Activated naive CD8-positive, alpha-beta T cell treated with anti-CD3 and anti-CD28 coated beads, Interleukin-2, amount 10 ng/mL, durations not matched to agents 7 days and 5 days (primary cell): ENCODE results near the gene ERBB4. TPM values are rescaled to one million over a fixed set of nuclear protein-coding genes. Genes with fewer than 3 reads are reported as not detected.

Experiments
- ATAC-seq: fragments of 150-1000 bp; cut with Tn5 transposase; one replicate; pipeline ENCODE4 v1.10.0; 2021; ENCODE audit warnings: low read depth, moderate library complexity
- POLR2A ChIA-PET: fragments of 350-600 bp; sonication (Branson Sonifier 250); formaldehyde crosslinking; loops from one replicate; lab custom pipeline; 2021; ENCODE audit warnings: antibody characterized with exemption; lab: Charles Lee
- DNase-seq: peaks from one replicate; pipeline ENCODE4 v3.0.0; 2021
- H3K27ac Mint-ChIP-seq: one replicate; pipeline ENCODE4 v1.8.0; 2022; ENCODE audit warnings: mild to moderate bottlenecking, mixed read lengths
- H3K27me3 Mint-ChIP-seq: one replicate; pipeline ENCODE4 v1.8.0; 2022; ENCODE audit warnings: mild to moderate bottlenecking, moderate library complexity, mixed read lengths
- H3K36me3 Mint-ChIP-seq: one replicate; pipeline ENCODE4 v1.8.0; 2021; ENCODE audit warnings: mild to moderate bottlenecking, mixed read lengths
- H3K4me1 Mint-ChIP-seq: one replicate; pipeline ENCODE4 v1.8.0; 2021; ENCODE audit warnings: mixed read lengths
- H3K4me3 Mint-ChIP-seq: one replicate; pipeline ENCODE4 v1.8.0; 2022; ENCODE audit warnings: mild to moderate bottlenecking, moderate library complexity, mixed read lengths
- H3K9me3 Mint-ChIP-seq: one replicate; pipeline ENCODE4 v1.8.0; 2021; ENCODE audit warnings: mixed read lengths
- total RNA-seq, 2 experiments: library from RNA; stranded (reverse); gene quantifications; one replicate each; pipeline ENCODE4 v1.2.3, GENCODE V29; 2021

Gene ERBB4
- total RNA-seq, 2 experiments from 2014 or later, result not detected

DNA sequence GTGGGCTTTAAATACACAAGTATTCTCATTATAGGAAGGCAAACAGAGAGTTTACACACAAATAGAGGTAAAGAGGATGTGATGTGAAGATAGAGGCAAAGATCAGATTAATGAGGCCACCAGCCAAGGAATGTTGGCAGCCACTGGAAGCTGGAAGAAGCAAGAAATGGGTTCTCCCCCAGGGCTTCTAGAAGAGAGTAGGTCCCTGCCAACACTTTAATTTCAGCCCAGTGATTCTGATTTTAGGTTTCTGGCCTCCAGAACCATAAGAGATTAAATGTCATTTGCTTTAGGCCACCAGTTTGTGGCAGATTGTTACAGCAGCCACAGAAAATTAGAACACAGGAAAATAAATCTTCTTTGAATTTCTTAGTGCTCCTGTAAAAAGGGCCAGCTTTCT, 1065.5 kb downstream of the ERBB4 start:
- H3K27me3 Mint-ChIP-seq, result peaks cover 2% of the 10 kb centered on the region
- H3K4me3 Mint-ChIP-seq, result no peak overlapping the region
- H3K4me1 Mint-ChIP-seq, result no peaks in the 10 kb centered on the region
- POLR2A ChIA-PET, result no interaction called here
- no peak for DNase-seq
- no peaks in the 10 kb centered on the region for H3K9me3 Mint-ChIP-seq
- no peak overlapping the region for H3K27ac Mint-ChIP-seq
- peaks cover 1% of the 10 kb centered on the region for H3K36me3 Mint-ChIP-seq
- ATAC-seq, result no peak

DNA sequence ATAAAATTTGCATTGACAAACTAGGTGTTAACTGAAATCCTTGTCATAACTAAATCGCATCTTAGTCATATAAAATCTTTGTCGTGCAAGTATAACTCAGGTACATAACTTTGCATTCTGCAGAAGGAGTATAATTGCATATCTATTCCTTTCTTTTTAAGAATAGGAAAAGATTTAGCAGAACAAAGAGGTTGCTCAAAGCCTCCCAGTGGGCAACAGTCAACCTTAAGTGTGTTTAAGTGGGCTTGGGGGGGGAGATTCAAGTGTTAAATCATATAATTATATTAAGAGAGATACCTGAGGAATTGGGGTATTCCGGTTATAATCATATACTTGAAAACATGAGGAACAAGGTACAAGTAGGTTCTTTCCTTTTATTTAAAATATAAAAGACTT, 1068.9 kb downstream of the ERBB4 start:
- H3K27ac Mint-ChIP-seq, result no peak overlapping the region
- H3K27me3 Mint-ChIP-seq, result peaks cover 2% of the 10 kb centered on the region
- H3K9me3 Mint-ChIP-seq, result no peaks in the 10 kb centered on the region
- no peaks in the 10 kb centered on the region for H3K4me1 Mint-ChIP-seq
- POLR2A ChIA-PET, result no interaction called here
- DNase-seq, result no peak
- no peak overlapping the region for H3K4me3 Mint-ChIP-seq
- ATAC-seq, result no peak
- H3K36me3 Mint-ChIP-seq, result peaks cover 1% of the 10 kb centered on the region

DNA sequence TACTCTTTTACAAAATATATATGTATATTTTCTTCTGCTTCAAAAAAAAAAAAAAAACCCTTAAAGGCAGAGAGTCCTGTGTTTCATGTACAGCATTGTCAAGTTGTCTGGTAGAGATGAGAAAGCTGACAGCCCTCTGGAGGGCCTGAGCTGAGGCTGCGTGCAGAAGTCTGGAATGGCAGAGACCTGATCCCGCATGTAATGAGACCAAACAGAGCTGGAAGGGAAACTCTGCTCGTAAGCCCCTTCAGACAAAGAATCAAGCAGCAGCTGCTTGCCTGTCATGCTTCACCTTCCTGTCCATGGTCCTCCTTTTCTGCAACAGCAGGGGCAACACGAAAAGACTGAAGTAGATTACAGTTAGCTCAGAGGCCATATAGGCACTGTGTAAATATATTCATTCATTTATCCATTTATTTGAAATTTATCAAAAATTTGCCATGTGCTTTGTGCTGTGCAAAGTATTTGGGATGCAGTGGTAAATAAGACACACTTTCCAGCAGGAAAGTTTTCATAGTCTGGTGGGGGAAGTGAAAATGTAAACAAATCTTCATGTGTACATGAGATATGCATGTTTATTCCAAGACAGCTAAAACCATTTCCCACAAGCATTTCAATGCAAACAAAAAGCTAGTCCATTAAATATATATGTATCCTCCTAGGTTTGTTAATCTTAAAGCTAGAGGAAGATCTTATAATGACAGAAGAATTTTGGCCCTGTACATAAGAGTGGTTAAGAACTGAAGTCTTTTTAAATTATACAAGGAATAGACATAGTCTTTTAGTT, 1069.5 kb downstream of the ERBB4 start:
- POLR2A ChIA-PET, result no interaction called here
- ATAC-seq, result no peak
- Mint-ChIP-seq H3K36me3 (peaks cover 1% of the 10 kb centered on the region), H3K27ac (no peak overlapping the region), H3K4me3 (no peak overlapping the region), H3K9me3 (no peaks in the 10 kb centered on the region), H3K27me3 (peaks cover 2% of the 10 kb centered on the region), H3K4me1 (no peaks in the 10 kb centered on the region)
- no peak for DNase-seq

DNA sequence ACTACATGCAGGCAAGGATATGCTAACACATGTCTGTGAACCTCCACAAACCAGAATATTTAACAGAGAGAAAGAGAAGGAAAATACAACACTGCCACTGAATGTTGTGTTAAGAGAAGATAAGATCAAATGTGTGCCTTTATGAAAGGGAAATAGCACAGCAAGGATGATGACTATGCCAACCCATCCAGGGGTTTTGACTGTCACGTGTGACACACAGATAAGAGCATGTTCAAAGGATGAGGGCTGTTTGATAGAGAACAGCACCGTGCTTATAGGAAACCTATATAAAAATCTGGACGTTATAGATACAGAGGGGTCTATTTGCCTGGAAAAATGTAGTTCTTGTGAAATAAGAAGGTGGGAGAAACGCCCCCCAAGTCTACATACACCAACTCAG, 1070.4 kb downstream of the ERBB4 start:
- no peaks in the 10 kb centered on the region for H3K4me1 Mint-ChIP-seq
- no peak for ATAC-seq

DNA sequence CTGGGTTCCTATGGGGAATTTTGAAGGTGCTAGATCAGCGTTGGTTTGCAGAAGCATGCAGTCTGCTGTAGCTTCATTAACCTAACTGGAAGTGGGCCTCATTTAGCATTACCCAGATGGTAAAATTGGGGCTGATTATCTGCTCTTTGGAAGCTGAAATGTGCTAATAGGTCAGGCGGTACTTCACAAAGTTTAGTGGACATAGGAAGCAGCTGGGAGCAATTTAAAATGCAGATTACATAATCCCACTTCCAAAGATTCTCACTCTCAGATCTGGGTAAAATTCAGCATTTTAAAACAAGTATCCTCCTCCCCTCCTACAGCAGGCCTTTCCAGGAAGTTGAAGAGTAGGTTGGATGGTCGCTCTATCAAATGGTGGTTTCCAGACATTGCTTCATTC, 1075.2 kb downstream of the ERBB4 start:
- Mint-ChIP-seq H3K4me3 (no peak overlapping the region), H3K4me1 (no peaks in the 10 kb centered on the region), H3K36me3 (no peaks in the 10 kb centered on the region), H3K9me3 (no peaks in the 10 kb centered on the region), H3K27me3 (no peaks in the 10 kb centered on the region), H3K27ac (no peak overlapping the region)
- DNase-seq, result no peak
- ATAC-seq, result no peak
- POLR2A ChIA-PET, result no interaction called here

More for the DNA sequence above, 1070.4 kb downstream of the ERBB4 start:
- Mint-ChIP-seq H3K9me3 (no peaks in the 10 kb centered on the region), H3K27ac (no peak overlapping the region), H3K27me3 (peaks cover 2% of the 10 kb centered on the region), H3K36me3 (peaks cover 1% of the 10 kb centered on the region), H3K4me3 (no peak overlapping the region)
- no peak for DNase-seq
- POLR2A ChIA-PET, result no interaction called here

DNA sequence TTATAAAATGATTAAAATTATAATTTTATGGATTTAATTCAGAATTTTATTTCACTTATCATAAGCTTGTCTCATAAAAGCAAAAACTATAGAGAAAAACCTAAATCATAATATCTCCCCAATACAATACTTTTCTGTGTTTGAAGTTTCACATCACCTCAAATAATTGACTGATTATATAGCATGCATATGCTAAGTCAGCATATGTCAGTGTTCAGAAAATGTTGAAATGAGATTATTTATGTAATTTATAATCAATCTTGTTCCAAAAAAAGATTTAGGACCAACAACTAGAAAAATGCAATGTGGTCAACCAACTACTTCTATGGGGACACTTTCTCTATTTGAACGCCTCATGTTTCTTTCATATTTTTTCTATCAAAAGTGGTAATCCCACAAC, 1079.6 kb downstream of the ERBB4 start:
- Mint-ChIP-seq H3K36me3 (no peaks in the 10 kb centered on the region), H3K27ac (no peak overlapping the region), H3K27me3 (no peaks in the 10 kb centered on the region), H3K4me3 (no peak overlapping the region), H3K4me1 (no peaks in the 10 kb centered on the region), H3K9me3 (no peaks in the 10 kb centered on the region)
- ATAC-seq (no peak), DNase-seq (no peak)
- POLR2A ChIA-PET, result no interaction called here

DNA sequence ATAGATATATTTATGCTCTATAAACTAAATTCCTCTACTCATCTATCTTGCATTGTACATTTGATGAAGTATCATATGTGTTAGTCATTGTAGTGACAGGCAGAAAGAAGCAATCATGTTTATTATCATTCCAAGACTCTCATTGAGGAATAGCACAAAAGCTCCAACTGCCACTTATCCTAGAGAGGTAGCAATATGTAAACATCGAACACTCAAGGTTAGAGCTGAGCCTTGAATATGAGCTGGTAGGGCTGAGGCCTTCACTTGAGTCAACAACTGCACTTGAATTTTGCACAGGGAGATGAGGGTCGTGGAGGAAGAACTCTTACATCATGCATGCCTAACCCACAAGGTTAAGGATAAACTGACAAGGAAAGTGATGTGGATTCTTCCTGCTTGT, 1081.3 kb downstream of the ERBB4 start:
- DNase-seq (no peak), ATAC-seq (no peak)
- no peaks in the 10 kb centered on the region for H3K27me3 Mint-ChIP-seq
- POLR2A ChIA-PET, result no interaction called here
- no peak overlapping the region for H3K27ac Mint-ChIP-seq
- H3K9me3 Mint-ChIP-seq, result no peaks in the 10 kb centered on the region
- no peak overlapping the region for H3K4me3 Mint-ChIP-seq
- no peaks in the 10 kb centered on the region for H3K4me1 Mint-ChIP-seq
- no peaks in the 10 kb centered on the region for H3K36me3 Mint-ChIP-seq

DNA sequence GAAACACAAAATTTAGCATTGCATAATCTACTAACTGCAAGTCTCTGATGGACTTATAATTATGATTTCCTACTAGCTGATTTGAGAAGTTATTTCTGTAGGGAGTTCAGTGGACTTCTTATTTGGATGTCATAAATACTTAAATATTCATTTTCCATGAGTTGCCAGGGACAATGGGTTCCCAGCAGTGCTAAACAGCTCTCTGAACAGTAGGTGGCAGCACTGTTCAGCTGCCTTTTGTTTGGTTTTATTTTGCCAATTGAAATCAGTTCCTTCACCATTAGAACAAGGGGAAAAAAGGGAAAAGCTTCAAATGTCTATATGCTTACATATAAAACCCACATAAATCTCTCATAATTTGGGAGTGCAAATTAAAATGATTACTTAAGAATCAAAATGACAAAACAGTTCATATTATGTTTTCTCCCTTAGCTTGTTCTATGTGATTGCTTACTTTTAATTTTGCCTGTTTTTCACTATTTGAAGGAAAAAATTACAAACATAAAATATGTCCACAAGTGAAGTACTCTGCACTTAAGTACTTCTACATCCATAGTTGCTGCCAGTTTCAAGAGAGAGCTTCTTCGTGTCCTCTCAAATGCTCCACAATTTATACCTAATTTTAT, 1083.3 kb downstream of the ERBB4 start:
- no peak for DNase-seq
- no peaks in the 10 kb centered on the region for H3K27me3 Mint-ChIP-seq
- POLR2A ChIA-PET, result no interaction called here
- no peaks in the 10 kb centered on the region for H3K36me3 Mint-ChIP-seq
- no peaks in the 10 kb centered on the region for H3K9me3 Mint-ChIP-seq
- H3K4me3 Mint-ChIP-seq, result no peak overlapping the region
- ATAC-seq, result no peak
- H3K4me1 Mint-ChIP-seq, result no peaks in the 10 kb centered on the region
- no peak overlapping the region for H3K27ac Mint-ChIP-seq

DNA sequence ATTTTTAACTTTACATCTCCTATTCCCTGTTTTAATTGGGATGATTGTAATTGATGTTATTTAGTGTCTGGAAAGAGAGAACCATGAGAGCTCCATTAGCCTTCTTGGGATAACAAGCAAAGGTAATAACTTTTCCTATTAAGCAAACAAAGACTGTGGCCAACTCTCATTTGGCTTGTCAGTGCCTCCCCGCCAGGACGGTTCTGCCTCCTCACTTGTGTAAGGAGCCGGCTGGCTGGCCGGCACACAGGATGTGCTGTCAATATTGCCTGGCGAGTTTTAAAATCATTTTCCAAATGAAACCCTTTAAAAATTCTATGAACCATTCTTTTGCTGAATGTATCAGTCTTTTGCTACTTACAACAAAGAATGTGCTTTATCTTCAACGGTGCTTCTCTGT, 1083.9 kb downstream of the ERBB4 start:
- H3K4me3 Mint-ChIP-seq, result no peak overlapping the region
- no peak for DNase-seq
- no peaks in the 10 kb centered on the region for H3K27me3 Mint-ChIP-seq
- no peaks in the 10 kb centered on the region for H3K4me1 Mint-ChIP-seq
- ATAC-seq, result no peak
- no peaks in the 10 kb centered on the region for H3K36me3 Mint-ChIP-seq
- POLR2A ChIA-PET, result no interaction called here
- H3K9me3 Mint-ChIP-seq, result no peaks in the 10 kb centered on the region
- no peak overlapping the region for H3K27ac Mint-ChIP-seq

DNA sequence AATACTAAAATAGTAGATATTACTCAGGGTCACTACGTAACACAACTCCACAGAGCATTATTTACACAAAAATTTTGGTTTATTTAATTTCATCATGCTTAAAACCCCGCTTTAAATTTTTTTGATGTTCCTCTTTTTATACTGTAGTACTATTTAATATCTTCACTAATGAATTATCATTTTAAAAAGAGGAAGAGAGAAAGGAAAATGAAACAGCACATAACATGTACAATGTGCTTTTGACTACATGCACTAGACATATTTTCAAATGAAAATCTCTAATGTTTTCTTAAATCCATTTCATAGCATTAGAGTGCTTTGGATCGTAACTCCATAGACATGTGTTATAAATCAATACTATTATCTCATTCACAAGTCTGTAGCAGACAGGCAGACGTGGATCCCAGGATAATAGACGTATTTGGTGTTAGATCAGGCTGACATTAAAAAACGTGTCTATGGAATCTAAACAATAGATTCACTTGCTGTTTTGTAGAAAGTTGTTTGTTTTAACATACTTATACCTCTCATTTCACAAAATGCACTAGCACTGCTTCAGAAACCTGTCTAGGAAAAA, 1085.2 kb downstream of the ERBB4 start:
- H3K27ac Mint-ChIP-seq, result no peak overlapping the region

DNA sequence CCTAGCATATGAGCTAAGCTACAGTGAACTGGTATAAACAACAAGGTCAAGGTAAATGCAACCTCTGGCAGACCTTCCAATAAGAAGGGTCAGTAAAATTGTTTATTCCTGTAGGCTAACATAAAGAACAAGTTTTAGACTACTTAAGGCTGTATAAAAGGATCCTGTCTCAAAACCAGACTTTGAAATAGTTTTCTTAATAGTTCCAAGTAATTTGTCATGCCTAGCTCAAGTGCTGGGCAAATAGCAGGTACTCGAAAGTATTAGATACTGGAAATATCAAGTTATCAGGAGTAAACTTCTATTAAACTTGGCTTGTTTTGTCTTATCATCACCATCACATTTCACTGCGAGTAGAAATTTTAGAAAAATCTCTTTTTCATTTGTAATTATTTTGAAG, 1087.0 kb downstream of the ERBB4 start:
- H3K4me3 Mint-ChIP-seq, result no peak overlapping the region
- H3K9me3 Mint-ChIP-seq, result no peaks in the 10 kb centered on the region
- no peak for DNase-seq
- no peaks in the 10 kb centered on the region for H3K4me1 Mint-ChIP-seq
- no peak overlapping the region for H3K27ac Mint-ChIP-seq
- H3K36me3 Mint-ChIP-seq, result no peaks in the 10 kb centered on the region
- no peaks in the 10 kb centered on the region for H3K27me3 Mint-ChIP-seq
- POLR2A ChIA-PET, result no interaction called here
- ATAC-seq, result no peak

More for the DNA sequence above, 1085.2 kb downstream of the ERBB4 start:
- POLR2A ChIA-PET, result no interaction called here
- Mint-ChIP-seq H3K9me3 (no peaks in the 10 kb centered on the region), H3K36me3 (no peaks in the 10 kb centered on the region), H3K4me1 (no peaks in the 10 kb centered on the region), H3K27me3 (no peaks in the 10 kb centered on the region), H3K4me3 (no peak overlapping the region)
- ATAC-seq (no peak), DNase-seq (no peak)

DNA sequence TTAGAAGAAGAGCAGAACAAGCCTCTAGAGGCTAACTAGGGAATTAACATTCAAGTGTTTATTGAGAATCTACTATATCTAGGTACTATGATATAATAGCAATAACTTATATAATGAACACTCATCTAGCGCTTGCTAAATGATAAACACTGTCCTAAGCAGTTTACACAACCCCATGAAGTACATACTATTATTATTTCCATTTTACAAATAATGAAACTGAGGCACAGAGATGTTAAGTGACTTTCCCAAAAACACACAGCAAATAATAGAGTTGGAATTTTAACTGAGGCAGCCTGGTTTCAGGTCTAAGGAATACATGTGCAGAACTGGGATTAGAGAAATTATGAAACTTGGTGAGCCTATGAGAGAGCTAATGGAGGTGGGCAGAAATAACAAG, 1088.8 kb downstream of the ERBB4 start:
- no peak overlapping the region for H3K27ac Mint-ChIP-seq
- H3K4me3 Mint-ChIP-seq, result no peak overlapping the region
- no peaks in the 10 kb centered on the region for H3K27me3 Mint-ChIP-seq
- no peaks in the 10 kb centered on the region for H3K4me1 Mint-ChIP-seq
- DNase-seq (no peak), ATAC-seq (no peak)
- POLR2A ChIA-PET, result no interaction called here
- H3K36me3 Mint-ChIP-seq, result no peaks in the 10 kb centered on the region
- H3K9me3 Mint-ChIP-seq, result no peaks in the 10 kb centered on the region

DNA sequence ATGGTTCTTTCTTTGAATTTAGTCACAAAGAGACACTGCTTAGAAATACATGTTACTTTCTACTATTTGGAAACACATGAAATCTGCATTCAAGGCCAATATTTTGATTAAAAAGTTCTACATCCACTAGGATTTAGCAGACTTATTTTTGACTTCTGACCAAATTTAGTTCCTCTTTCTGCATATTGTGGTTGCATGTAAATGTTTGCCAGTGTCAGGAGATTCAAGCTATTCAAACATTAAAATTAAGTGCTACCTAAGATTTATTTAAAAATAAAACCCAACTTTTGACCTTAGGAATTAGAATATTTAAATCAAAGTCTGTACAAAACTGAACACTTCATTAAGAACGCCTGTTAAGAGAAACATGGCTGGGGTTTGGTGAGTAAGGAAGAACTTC, 1091.1 kb downstream of the ERBB4 start:
- no peaks in the 10 kb centered on the region for H3K4me1 Mint-ChIP-seq
- H3K36me3 Mint-ChIP-seq, result no peaks in the 10 kb centered on the region
- no peaks in the 10 kb centered on the region for H3K9me3 Mint-ChIP-seq
- DNase-seq (no peak), ATAC-seq (no peak)
- POLR2A ChIA-PET, result no interaction called here
- no peak overlapping the region for H3K27ac Mint-ChIP-seq
- H3K4me3 Mint-ChIP-seq, result no peak overlapping the region
- no peaks in the 10 kb centered on the region for H3K27me3 Mint-ChIP-seq

DNA sequence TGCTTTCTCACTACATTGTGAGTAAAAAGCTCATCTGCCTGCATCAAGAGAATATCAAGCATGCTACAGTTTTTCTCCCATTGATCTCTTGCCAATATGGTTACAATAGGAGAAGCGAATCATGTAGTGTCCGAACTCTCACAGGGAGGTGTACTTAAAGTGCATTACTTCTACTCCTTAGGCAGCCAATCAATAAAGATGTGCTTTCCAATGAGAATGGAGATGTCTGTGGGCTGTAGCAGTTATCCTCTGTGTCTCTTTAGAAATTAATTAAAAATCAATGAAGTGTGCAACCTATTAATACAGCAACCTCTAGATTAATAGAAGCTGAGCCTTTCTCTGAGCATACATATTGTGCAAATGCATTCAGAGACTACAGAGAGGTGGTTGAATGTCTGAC, 1098.5 kb downstream of the ERBB4 start:
- POLR2A ChIA-PET, result no interaction called here
- Mint-ChIP-seq H3K27me3 (no peaks in the 10 kb centered on the region), H3K9me3 (no peaks in the 10 kb centered on the region), H3K4me3 (no peak overlapping the region), H3K27ac (no peak overlapping the region), H3K4me1 (no peaks in the 10 kb centered on the region), H3K36me3 (no peaks in the 10 kb centered on the region)
- ATAC-seq, result no peak
- no peak for DNase-seq
